HCT116 (cell line): ENCODE measurements around the gene HHAT. TPM values are rescaled to one million over a fixed set of nuclear protein-coding genes. Genes with fewer than 3 reads are reported as not detected.

ENCODE experiments used
- ATAC-seq: fragments of 200-7000 bp; cut with Tn5 transposase; 2 replicates; pipeline ENCODE4 v1.9.1; 2020; ENCODE audit warnings: mild to moderate bottlenecking, moderate library complexity
- BruUV-seq: library from RNA; stranded (reverse); fragments of 400-500 nt; replicated peaks from 2 replicates; lab custom pipeline; 2021; lab: Mats Ljungman, UMichigan
- CTCF ChIA-PET: fragments of 300-600 bp; sonication (Branson Sonifier 250); formaldehyde crosslinking; loops from one replicate; lab custom pipeline; 2021; ENCODE audit warnings: antibody characterized with exemption; lab: Charles Lee
- POLR2A ChIA-PET: fragments of 300-600, 350-600 bp; sonication (Branson Sonifier 250); formaldehyde crosslinking; loops from one replicate; lab custom pipeline; 2021; ENCODE audit warnings: antibody characterized with exemption; lab: Charles Lee
- RAD21 ChIA-PET, 2 experiments: fragments of 300-600 bp; sonication (Branson Sonifier 250); formaldehyde crosslinking; loops; one replicate each; lab custom pipeline; 2023; ENCODE audit warnings: low total read pairs in 2 of 2; ENCODE audit not compliant: uncharacterized antibody in 2 of 2, unreplicated experiment in 2 of 2, low non-redundant PET in 1 of 2; lab: Charles Lee
- DNase-seq: peaks from one replicate; pipeline ENCODE4 v3.0.0-alpha.2; 2010; ENCODE audit warnings: low read depth, low spot score
- H2AFZ ChIP-seq: fragments of 200-600 bp; shearing (Covaris generic), sonication (generic); 2 replicates; pipeline ENCODE4 v1.6.1; 2017; ENCODE audit warnings: low read depth, mixed run types, mixed read lengths, antibody characterized with exemption, low read length; ENCODE audit not compliant: poor library complexity, severe bottlenecking
- H3K27ac ChIP-seq: 2 replicates; pipeline ENCODE4 v1.5.1; 2012; ENCODE audit warnings: low read depth, low read length
- H3K27me3 ChIP-seq: fragments of 200-600 bp; sonication (generic); 2 replicates; pipeline ENCODE4 v1.6.1; 2016; ENCODE audit warnings: mixed run types, low read length, mixed read lengths; ENCODE audit not compliant: insufficient read depth
- H3K36me3 ChIP-seq, 2 experiments: fragments of 200-500 bp in 1 of 2; fragments of 200-600 bp in 1 of 2; sonication (Bioruptor generic) in 1 of 2; sonication (generic) in 1 of 2; 2 replicates each; pipeline versions ENCODE4 v1.5.1 to v1.6.1; 2014 to 2016; ENCODE audit warnings: low read length in 2 of 2, inconsistent platforms in 1 of 2, mixed read lengths in 1 of 2, mixed run types in 1 of 2; ENCODE audit not compliant: insufficient read depth in 2 of 2, control insufficient read depth in 1 of 2
- H3K4me1 ChIP-seq, 2 experiments: fragments of 200-600 bp in 1 of 2; sonication (generic) in 1 of 2; 2 replicates each; pipeline versions ENCODE4 v1.5.1 to v1.6.1; 2012 to 2017; ENCODE audit warnings: low read length in 2 of 2, inconsistent platforms in 1 of 2, mild to moderate bottlenecking in 1 of 2, mixed read lengths in 1 of 2, mixed run types in 1 of 2, moderate library complexity in 1 of 2; ENCODE audit not compliant: insufficient read depth in 2 of 2, control insufficient read depth in 1 of 2
- H3K4me2 ChIP-seq: fragments of 200-600 bp; sonication (generic); 2 replicates; pipeline ENCODE4 v1.6.1; 2017; ENCODE audit warnings: mixed run types, low read length, mixed read lengths
- H3K4me3 ChIP-seq, 2 experiments: fragments of 200-600 bp in 1 of 2; sonication (generic) in 1 of 2; replicated peaks in 1 of 2; 2 replicates each; pipeline ENCODE4 v1.5.1; 2011 to 2016; ENCODE audit warnings: low read length in 2 of 2, control low read depth in 1 of 2, low read depth in 1 of 2, mild to moderate bottlenecking in 1 of 2, mixed read lengths in 1 of 2, mixed run types in 1 of 2
- H3K79me2 ChIP-seq: fragments of 200-600 bp; sonication (generic); 2 replicates; pipeline ENCODE4 v1.6.1; 2017; ENCODE audit warnings: mild to moderate bottlenecking, mixed run types, low read length, moderate library complexity, mixed read lengths; ENCODE audit not compliant: insufficient read depth
- H3K9ac ChIP-seq: fragments of 200-600 bp; sonication (generic); 2 replicates; pipeline ENCODE4 v1.6.1; 2016; ENCODE audit warnings: low read length, mixed read lengths
- H3K9me2 ChIP-seq: fragments of 200-600 bp; sonication (generic), shearing (Covaris generic); 2 replicates; pipeline ENCODE4 v1.6.1; 2017; ENCODE audit warnings: mixed run types, mild to moderate bottlenecking, moderate library complexity; ENCODE audit not compliant: insufficient read depth
- H3K9me3 ChIP-seq, 2 experiments: fragments of 200-500 bp in 1 of 2; fragments of 200-600 bp in 1 of 2; sonication (Bioruptor generic) in 1 of 2; sonication (generic) in 1 of 2; 2 replicates each; pipeline ENCODE4 v1.6.1; 2014 to 2017; ENCODE audit warnings: low read length in 2 of 2, mixed read lengths in 2 of 2, inconsistent platforms in 1 of 2, low read depth in 1 of 2, mild to moderate bottlenecking in 1 of 2, mixed run types in 1 of 2, moderate library complexity in 1 of 2; ENCODE audit not compliant: control insufficient read depth in 1 of 2, insufficient read depth in 1 of 2
- H4K20me1 ChIP-seq: fragments of 200-600 bp; sonication (generic), shearing (Covaris generic); 2 replicates; pipeline ENCODE4 v1.6.1; 2017; ENCODE audit warnings: mixed run types, mild to moderate bottlenecking, moderate library complexity; ENCODE audit not compliant: insufficient read depth
- ATF3 ChIP-seq: IDR thresholded peaks from 2 replicates; pipeline ENCODE4 v1.6.1; 2012
- CEBPB ChIP-seq: IDR thresholded peaks from 2 replicates; pipeline ENCODE4 v1.6.1; 2012; ENCODE audit warnings: low read depth
- EGR1 ChIP-seq: IDR thresholded peaks from 2 replicates; pipeline ENCODE4 v1.6.1; 2012; ENCODE audit warnings: low read depth
- ELF1 ChIP-seq: IDR thresholded peaks from 2 replicates; pipeline ENCODE4 v1.6.1; 2012; ENCODE audit warnings: low read depth, borderline replicate concordance
- EZH2 ChIP-seq: fragments of 200-600 bp; sonication (generic); IDR thresholded peaks from 2 replicates; pipeline ENCODE4 v1.6.1; 2017; ENCODE audit warnings: antibody characterized with exemption, mixed run types
- EZH2phosphoT487 ChIP-seq: fragments of 200-600 bp; IDR thresholded peaks from 2 replicates; pipeline ENCODE4 v1.6.1; 2018; ENCODE audit warnings: antibody characterized with exemption, borderline replicate concordance
- JUND ChIP-seq: IDR thresholded peaks from 2 replicates; pipeline ENCODE4 v1.6.1; 2012
- POLR2A ChIP-seq: IDR thresholded peaks from 2 replicates; pipeline ENCODE4 v1.7.0; 2011; ENCODE audit warnings: borderline replicate concordance; ENCODE audit not compliant: insufficient read depth, insufficient read length; ENCODE audit errors: extremely low read depth
- POLR2AphosphoS5 ChIP-seq: IDR thresholded peaks from 2 replicates; pipeline ENCODE4 v1.6.1; 2011; ENCODE audit warnings: mild to moderate bottlenecking, low read depth, low read length, moderate library complexity
- SRF ChIP-seq: IDR thresholded peaks from 2 replicates; pipeline ENCODE4 v1.6.1; 2012; ENCODE audit warnings: low read depth
- YY1 ChIP-seq: IDR thresholded peaks from 2 replicates; pipeline ENCODE4 v1.6.1; 2011; ENCODE audit warnings: low read length, low read depth, moderate library complexity, mild to moderate bottlenecking; ENCODE audit not compliant: insufficient replicate concordance; ENCODE audit errors: extremely low read depth
- ZNF274 ChIP-seq: fragments of 200-500 bp; sonication (Bioruptor generic); IDR thresholded peaks from 2 replicates; pipeline ENCODE4 v1.6.1; 2014; ENCODE audit warnings: mild to moderate bottlenecking, low read depth, low read length, inconsistent platforms
- intact Hi-C: fragments of 100-400 bp; cut with micrococcal nuclease; formaldehyde crosslinking; loops from 2 replicates; pipeline ENCODE4 v1.10.0; 2022
- total RNA-seq: library from RNA; stranded (reverse); gene quantifications from one replicate; pipeline ENCODE4 v1.2.1, GENCODE V29; 2021; ENCODE audit not compliant: unreplicated experiment
- TF ChIP-seq, protein P1 (sequence below): IDR thresholded peaks from 2 replicates; pipeline ENCODE4 v1.6.1; 2012; ENCODE audit warnings: low read depth
- TF ChIP-seq, protein P2 (sequence below): IDR thresholded peaks from 2 replicates; pipeline ENCODE4 v1.6.1; 2011; ENCODE audit warnings: mild to moderate bottlenecking, low read length, moderate library complexity; ENCODE audit not compliant: insufficient replicate concordance; ENCODE audit errors: extremely low read depth

Gene HHAT
- total RNA-seq, 1 experiment from 2014 or later, result 2.7 TPM

DNA sequence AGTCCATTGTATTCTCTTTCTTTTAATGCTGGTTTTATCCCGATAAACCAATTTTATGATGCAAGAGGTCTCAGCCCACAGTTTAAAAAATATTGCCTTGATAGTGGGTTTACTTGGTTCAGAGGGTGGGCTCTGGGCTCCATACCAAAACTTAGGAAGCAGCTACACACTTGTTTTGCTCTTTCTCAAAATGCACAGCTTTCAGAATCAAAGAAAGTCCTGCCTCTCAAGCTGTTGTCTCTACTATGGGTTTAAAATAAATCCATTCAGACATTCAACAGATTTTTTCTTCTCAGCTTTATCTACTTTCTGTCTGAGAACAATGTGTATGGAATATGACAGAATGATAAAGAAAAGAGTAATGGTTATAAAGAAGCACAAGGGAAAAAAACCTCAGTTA lies 14.8 kb upstream of the HHAT start:
- H4K20me1 ChIP-seq, result no peaks in the 10 kb centered on the region
- no TSS peak for BruUV-seq

More for the DNA sequence above, 14.8 kb upstream of the HHAT start:
- ATAC-seq, result no peak
- ChIA-PET RAD21 (no interaction called here), CTCF (interaction anchor here (1.0 kb wide), 1 partner anchor 171 kb away, joined by 3 read pairs; no protein-coding TSS in a partner anchor), POLR2A (no interaction called here)
- H3K4me1 ChIP-seq, result peaks cover 0 to 10% of the 10 kb centered on the region in 2 experiments; a peak in 2 of 4 replicates
- no peak overlapping the region for H3K4me2 ChIP-seq
- no peak overlapping the region for H3K9ac ChIP-seq
- H3K79me2 ChIP-seq, result no peaks in the 10 kb centered on the region
- no peak for DNase-seq
- no peaks in the 10 kb centered on the region for H3K9me2 ChIP-seq
- no peak overlapping the region for H2AFZ ChIP-seq
- H3K27me3 ChIP-seq, result no peaks in the 10 kb centered on the region
- no peak overlapping the region for H3K4me3 ChIP-seq
- H3K36me3 ChIP-seq, result no peaks in the 10 kb centered on the region
- TF ChIP-seq POLR2AphosphoS5, result no peak
- TF ChIP-seq CEBPB, result no peak
- TF ChIP-seq, protein P1, sequence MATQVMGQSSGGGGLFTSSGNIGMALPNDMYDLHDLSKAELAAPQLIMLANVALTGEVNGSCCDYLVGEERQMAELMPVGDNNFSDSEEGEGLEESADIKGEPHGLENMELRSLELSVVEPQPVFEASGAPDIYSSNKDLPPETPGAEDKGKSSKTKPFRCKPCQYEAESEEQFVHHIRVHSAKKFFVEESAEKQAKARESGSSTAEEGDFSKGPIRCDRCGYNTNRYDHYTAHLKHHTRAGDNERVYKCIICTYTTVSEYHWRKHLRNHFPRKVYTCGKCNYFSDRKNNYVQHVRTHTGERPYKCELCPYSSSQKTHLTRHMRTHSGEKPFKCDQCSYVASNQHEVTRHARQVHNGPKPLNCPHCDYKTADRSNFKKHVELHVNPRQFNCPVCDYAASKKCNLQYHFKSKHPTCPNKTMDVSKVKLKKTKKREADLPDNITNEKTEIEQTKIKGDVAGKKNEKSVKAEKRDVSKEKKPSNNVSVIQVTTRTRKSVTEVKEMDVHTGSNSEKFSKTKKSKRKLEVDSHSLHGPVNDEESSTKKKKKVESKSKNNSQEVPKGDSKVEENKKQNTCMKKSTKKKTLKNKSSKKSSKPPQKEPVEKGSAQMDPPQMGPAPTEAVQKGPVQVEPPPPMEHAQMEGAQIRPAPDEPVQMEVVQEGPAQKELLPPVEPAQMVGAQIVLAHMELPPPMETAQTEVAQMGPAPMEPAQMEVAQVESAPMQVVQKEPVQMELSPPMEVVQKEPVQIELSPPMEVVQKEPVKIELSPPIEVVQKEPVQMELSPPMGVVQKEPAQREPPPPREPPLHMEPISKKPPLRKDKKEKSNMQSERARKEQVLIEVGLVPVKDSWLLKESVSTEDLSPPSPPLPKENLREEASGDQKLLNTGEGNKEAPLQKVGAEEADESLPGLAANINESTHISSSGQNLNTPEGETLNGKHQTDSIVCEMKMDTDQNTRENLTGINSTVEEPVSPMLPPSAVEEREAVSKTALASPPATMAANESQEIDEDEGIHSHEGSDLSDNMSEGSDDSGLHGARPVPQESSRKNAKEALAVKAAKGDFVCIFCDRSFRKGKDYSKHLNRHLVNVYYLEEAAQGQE, result no peak
- TF ChIP-seq POLR2A, result no peak
- no peak for TF ChIP-seq JUND
- no peak for TF ChIP-seq ELF1
- TF ChIP-seq YY1, result no peak
- TF ChIP-seq EGR1, result no peak
- no peak for TF ChIP-seq ATF3
- no peak for TF ChIP-seq SRF
- no peak for TF ChIP-seq ZNF274
- TF ChIP-seq EZH2phosphoT487, result no peak
- TF ChIP-seq EZH2, result no peak
- TF ChIP-seq, protein P2, sequence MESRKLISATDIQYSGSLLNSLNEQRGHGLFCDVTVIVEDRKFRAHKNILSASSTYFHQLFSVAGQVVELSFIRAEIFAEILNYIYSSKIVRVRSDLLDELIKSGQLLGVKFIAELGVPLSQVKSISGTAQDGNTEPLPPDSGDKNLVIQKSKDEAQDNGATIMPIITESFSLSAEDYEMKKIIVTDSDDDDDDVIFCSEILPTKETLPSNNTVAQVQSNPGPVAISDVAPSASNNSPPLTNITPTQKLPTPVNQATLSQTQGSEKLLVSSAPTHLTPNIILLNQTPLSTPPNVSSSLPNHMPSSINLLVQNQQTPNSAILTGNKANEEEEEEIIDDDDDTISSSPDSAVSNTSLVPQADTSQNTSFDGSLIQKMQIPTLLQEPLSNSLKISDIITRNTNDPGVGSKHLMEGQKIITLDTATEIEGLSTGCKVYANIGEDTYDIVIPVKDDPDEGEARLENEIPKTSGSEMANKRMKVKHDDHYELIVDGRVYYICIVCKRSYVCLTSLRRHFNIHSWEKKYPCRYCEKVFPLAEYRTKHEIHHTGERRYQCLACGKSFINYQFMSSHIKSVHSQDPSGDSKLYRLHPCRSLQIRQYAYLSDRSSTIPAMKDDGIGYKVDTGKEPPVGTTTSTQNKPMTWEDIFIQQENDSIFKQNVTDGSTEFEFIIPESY, result no peak
- H3K27ac ChIP-seq, result no peak overlapping the region
- intact Hi-C loops, result loop anchor here (5.0 kb wide), 1 partner anchor 327 kb away; no protein-coding TSS in a partner anchor
- no peaks in the 10 kb centered on the region for H3K9me3 ChIP-seq
